Left cardiac atrium (tissue), 4 donors: ENCODE results near the gene LRRC4. TPM values are rescaled to one million over a fixed set of nuclear protein-coding genes. Genes with fewer than 3 reads are reported as not detected.

Experiments used
- ATAC-seq, 2 donors: fragments of 200-7000 bp; cut with Tn5 transposase; one replicate each; pipeline ENCODE4 v1.9.1; 2020; ENCODE audit warnings: mild to moderate bottlenecking in 2 of 2, moderate library complexity in 2 of 2
- DNase-seq: peaks from one replicate; pipeline ENCODE4 v3.0.0-alpha.2; 2020
- intact Hi-C, 2 donors: fragments of 100-400 bp; cut with DNase I; formaldehyde crosslinking; loops; one replicate each; pipeline versions ENCODE4 v1.14.1 to v1.15.1; 2022 to 2023
- total RNA-seq, 2 donors: library from RNA; stranded (reverse); fragmentation: NEBNext Ultra II Directional; extraction: Animal tissue kit (Norgen Biotek cat#: 25700); gene quantifications; one replicate each; pipeline ENCODE4 v1.2.1, GENCODE V29; 2021
- donor health status: DM: no; HTN: yes; CAD: no.
- donor health status: DM: no; HTN: yes; CAD: no; lungs with severe emphysema.
- donor health status: DM: yes; HTN: yes; CAD: no.
- donor health status: Dilated cardiomyopathy.

LRRC4 gene
- total RNA-seq, 2 donors from 2014 or later, result 3.9 to 8.3 TPM

GRCh38 chr7:128036226-128036940, 5.1 kb upstream of the LRRC4 start:
- no peak for DNase-seq
- intact Hi-C loops, result loop anchor here in 1 of 2 donors (5.0 to 10.0 kb wide), 2 partner anchors 171 to 452 kb away; partner anchors contain the start of genes ARF5 and GCC1
- ATAC-seq, result no peak

- ATAC-seq (no peak), DNase-seq (no peak)
- intact Hi-C loops, result loop anchor here in 1 of 2 donors (5.0 to 10.0 kb wide), 2 partner anchors 172 to 451 kb away; partner anchors contain the start of genes ARF5 and GCC1
These were observed 4.5 kb upstream of the LRRC4 start for GRCh38 chr7:128035712-128036111.

GRCh38 chr7:128034825-128035224, 3.6 kb upstream of the LRRC4 start:
- DNase-seq, result no peak
- intact Hi-C loops, result loop anchor here in 1 of 2 donors (5.0 to 10.0 kb wide), 2 partner anchors 172 to 450 kb away; partner anchors contain the start of genes ARF5 and GCC1
- ATAC-seq, result no peak

DNA sequence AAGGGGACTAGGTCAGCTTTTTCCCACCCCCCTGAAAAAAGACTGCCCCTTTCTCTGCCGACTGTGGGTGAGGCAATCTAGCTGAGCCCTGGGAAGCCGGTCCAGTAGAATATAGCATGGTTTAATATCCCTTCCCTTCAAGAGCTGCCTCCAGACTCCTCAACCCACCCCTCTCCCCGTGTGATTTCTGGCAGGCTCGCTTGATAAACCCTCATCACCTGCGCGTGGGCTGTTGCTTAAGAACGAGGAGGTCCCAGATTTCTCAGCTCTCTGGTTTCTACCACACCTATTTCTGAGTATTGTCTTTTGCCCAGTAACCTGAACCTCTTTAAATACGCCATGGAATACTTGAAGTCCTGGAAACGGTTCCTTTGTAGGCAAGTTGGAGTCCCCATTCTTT, 2.0 kb upstream of the LRRC4 start:
- ATAC-seq (no peak), DNase-seq (no peak)
- intact Hi-C loops, result loop anchor here in 1 of 2 donors (10.0 kb wide), 1 partner anchor 448 kb away; the partner anchor contains the start of genes ARF5 and GCC1

- DNase-seq (peak; percentile 45), ATAC-seq (peak in 1 of 2 donors; percentile 3)
- intact Hi-C loops, result loop anchor here in 1 of 2 donors (10.0 kb wide), 1 partner anchor 448 kb away; the partner anchor contains the start of genes ARF5 and GCC1
These were observed 1.5 kb upstream of the LRRC4 start for GRCh38 chr7:128032605-128033235.

GRCh38 chr7:128031901-128032604, 816 bp upstream of the LRRC4 start:
- intact Hi-C loops, result loop anchor here in 1 of 2 donors (10.0 kb wide), 1 partner anchor 447 kb away; the partner anchor contains the start of genes ARF5 and GCC1
- peak; percentile 68 to 84 for ATAC-seq
- peak; percentile 58 for DNase-seq

DNA sequence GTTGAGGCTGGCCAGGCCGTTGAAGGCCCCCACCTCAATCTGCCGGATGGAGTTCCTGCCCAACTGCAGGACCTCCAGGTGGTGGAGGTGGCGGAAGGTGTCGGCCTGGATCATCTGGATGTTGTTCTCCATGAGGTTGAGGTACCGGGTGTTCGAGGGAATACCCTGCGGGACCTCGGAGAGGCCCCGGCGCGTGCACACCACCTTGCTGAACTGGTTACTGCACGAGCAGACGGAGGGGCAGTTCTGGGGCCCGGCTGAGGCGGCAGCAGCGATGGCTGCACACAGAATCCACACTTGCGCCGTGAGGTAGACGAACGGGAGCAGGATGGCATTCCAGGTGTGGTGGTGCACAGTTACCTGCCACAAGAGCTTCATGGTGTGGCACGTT, 979 bp downstream of the LRRC4 start:
- ATAC-seq, result no peak
- intact Hi-C loops, result loop anchor here in 1 of 2 donors (10.0 kb wide), 1 partner anchor 445 kb away; the partner anchor contains the start of genes ARF5 and GCC1
- no peak for DNase-seq

- ATAC-seq, result no peak
- no peak for DNase-seq
- intact Hi-C loops, result loop anchor here in 1 of 2 donors (10.0 kb wide), 1 partner anchor 315 kb away; no protein-coding TSS in a partner anchor
These were observed 1.7 kb downstream of the LRRC4 start for GRCh38 chr7:128029405-128029995.

GRCh38 chr7:128027485-128027980, 3.7 kb downstream of the LRRC4 start:
- DNase-seq (no peak), ATAC-seq (no peak)
- intact Hi-C loops, result loop anchor here in 1 of 2 donors (10.0 kb wide), 1 partner anchor 313 kb away; no protein-coding TSS in a partner anchor

GRCh38 chr7:128026551-128026950, 4.7 kb downstream of the LRRC4 start:
- intact Hi-C loops, result loop anchor here in 1 of 2 donors (10.0 kb wide), 1 partner anchor 312 kb away; no protein-coding TSS in a partner anchor
- DNase-seq, result no peak
- no peak for ATAC-seq

GRCh38 chr7:128025819-128026218, 5.4 kb downstream of the LRRC4 start:
- ATAC-seq, result no peak
- intact Hi-C loops, result loop anchor here in 1 of 2 donors (10.0 kb wide), 1 partner anchor 311 kb away; no protein-coding TSS in a partner anchor
- DNase-seq, result no peak

DNA sequence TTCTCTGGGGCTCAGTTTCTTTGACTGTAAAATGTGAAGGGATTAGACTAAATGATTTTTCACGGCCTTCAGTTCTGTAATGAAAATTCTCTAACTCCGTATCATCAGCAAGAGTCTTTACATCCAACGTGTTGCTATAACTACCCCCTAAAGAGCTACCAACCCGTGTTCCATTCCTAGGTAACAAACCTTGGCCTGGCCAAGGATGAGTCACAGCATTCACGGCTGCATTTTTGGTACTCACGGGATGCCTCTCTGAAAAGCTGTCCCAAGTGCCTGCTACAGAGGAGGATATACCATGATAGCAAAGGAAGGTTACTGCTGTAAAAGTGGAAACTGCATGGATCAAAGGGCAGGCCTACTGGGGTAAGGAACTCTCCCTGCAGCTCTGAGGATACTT, 5.9 kb downstream of the LRRC4 start:
- intact Hi-C loops, result loop anchor here in 1 of 2 donors (10.0 kb wide), 1 partner anchor 311 kb away; no protein-coding TSS in a partner anchor
- DNase-seq (no peak), ATAC-seq (no peak)

DNA sequence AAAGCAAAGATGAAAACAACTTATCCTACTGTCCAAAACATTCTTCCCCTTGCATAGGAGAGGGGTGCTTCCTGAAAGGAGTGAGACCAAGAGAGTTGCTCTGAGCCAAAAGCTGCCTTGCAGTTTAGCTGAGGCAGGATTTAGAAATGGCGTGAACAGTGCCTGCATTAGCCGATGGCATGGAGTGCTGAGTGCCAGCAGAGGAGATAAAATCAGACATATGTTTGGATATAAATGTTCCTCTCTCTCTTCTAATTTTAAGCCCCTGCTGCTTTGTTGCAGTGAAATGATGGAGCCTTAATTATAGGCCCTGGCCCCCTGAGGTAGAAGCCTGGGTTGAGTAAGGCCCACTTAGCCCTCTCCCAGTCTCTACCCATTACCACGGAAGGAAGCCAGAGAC, 7.1 kb downstream of the LRRC4 start:
- no peak for DNase-seq

DNA sequence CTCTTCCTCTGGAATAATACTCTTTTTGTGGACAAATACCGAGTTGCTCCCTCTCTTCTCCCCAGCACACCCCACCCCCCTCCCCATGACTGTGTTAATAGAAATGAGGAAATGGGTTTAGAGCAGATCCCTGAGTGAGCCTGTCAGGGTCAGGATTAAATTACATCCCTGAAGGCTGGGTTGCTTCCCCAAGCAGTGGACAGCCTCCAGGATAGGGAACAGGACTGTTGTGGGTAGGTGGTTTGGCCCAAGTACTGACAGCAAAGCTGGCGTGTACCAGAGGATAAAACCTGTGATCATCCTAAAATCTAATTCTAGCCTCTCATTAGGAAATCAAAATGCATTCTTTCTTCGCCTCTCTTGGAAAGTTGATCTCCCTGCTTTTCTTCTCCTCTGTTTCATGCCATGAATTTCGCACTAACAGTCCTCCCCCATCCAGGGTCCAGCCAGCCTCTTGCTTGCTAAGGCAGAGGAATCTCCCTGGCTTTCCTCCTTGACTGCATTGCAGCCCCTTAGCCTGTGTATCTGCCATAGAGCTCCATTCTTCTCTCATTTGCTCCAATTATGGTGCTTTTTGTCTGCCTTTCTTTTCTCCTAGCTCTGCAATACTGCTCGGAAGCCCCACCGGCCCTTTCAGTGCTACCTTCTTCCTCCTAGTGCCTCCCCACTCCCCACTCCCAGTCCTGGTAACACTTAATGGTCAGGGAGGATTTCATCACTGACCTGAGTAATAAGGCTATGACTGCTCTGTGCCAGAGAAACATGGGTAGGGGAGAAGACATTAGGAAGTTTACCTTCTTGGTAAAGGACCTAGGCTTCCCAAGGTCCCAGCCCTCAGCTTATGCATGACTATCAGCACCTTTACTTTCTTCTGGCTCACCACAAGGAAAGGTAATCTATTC, 8.4 kb downstream of the LRRC4 start:
- intact Hi-C loops, result loop anchor here in 1 of 2 donors (10.0 kb wide), 1 partner anchor 308 kb away; no protein-coding TSS in a partner anchor
- DNase-seq (no peak), ATAC-seq (peak in 1 of 2 donors; percentile 33)

More for the DNA sequence above, 7.1 kb downstream of the LRRC4 start:
- intact Hi-C loops, result loop anchor here in 1 of 2 donors (10.0 kb wide), 1 partner anchor 309 kb away; no protein-coding TSS in a partner anchor
- no peak for ATAC-seq

DNA sequence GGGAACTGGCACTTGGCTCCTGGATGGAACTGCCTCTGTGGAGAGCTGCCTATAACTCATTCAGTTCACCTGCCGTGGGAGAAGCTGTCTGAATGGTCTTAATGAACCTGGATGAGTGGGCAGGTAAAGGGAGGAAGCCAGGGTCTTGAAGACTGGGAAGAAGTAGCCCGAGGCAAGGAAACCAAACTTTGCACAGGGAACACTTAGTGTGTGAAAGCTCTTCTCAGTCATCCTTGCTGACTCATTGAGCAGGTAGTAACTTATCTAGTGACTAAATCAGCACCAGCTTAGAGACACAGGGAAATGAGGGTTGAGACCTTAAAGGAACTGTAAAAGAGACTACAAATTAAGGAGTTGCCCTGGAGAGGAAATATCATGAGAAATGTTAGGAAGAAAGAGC, 9.9 kb downstream of the LRRC4 start:
- ATAC-seq (no peak), DNase-seq (no peak)
- intact Hi-C loops, result loop anchor here in 1 of 2 donors (10.0 kb wide), 1 partner anchor 307 kb away; no protein-coding TSS in a partner anchor

DNA sequence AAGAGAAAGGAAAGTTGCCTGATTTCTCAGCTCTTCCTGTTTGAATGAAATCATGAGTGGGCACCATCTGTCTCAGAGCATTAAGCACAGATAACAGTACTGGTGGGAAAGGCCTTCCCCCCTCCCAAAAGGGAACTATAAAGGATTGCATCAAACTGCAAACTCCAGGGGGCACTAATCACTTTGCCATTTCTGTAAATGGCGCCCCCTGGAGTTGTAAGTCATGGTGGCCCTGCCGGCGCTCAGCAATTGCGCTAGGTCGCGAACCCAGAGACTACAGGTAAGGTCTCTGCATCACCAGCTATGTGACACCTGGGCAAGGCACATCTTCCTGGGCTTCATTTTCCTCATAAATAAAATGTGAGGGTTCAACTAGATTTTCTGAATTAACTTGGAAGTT, 11.1 kb downstream of the LRRC4 start:
- DNase-seq, result no peak
- ATAC-seq, result no peak
- intact Hi-C loops, result loop anchor here in 1 of 2 donors (10.0 kb wide), 1 partner anchor 305 kb away; no protein-coding TSS in a partner anchor

- DNase-seq, result no peak
- ATAC-seq, result no peak
- intact Hi-C loops, result no loop called here
These were observed 11.9 kb downstream of the LRRC4 start for GRCh38 chr7:128019288-128019687.
